ENCODE measurements around the gene PPP1R26.
A peak's percentile ranks its signal among the peaks of the same experiment; 100 is the strongest.
"Not testable (repeated sequence)": the region's sequence is repeated elsewhere in the genome, so short reads cannot be mapped to it uniquely, and the experiment has no call there.

Gene PPP1R26

DNA sequence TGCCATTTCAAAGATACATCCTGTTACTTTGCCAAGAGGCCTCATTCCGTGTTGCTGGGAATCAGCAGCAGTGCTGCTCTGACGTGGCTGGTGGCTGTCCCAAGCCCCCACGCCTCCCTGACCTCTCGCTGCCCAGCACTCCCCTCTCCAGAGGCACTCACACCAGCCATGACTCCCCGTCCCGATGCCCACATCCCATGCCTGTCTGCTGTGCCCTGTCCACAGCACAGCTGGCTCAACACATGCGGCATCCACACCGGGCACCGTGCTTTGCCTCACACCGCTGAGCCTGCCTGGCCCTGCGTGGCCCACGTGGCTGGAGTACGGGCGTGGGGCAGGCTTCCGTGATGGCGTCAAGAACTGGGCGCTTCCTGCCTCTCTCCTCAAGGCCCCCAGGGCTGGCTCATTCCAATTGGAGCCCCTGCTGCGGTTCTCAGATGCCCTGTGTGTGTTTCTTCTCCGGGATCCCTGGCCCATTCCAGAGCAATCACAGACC lies 33.8 kb downstream of the PPP1R26 start:
- intact Hi-C loops (cut with DNase I), result no loop called here
- peak in 6 of 42 donors; percentile 6 to 30 (median 13) for DNase-seq

DNA sequence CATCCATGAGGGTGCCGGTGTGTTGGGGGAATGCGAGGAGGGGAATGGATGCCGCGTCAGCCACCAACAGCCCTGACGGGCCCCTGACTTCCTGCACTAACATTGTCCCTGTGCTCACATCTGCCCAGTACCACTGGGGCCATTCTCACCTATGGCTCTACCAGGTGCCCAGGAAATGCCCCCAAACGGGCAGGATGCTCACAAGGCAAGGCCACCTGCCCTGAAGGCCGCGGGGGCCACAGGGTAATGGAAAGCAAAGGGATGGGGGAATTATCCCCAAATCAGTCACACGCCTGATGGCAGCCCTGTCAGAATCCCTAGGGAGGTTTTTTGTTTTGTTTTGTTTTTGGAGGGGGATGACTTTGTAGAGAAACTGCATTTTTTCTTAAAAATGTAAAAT lies 34.3 kb downstream of the PPP1R26 start:
- intact Hi-C loops (cut with DNase I), result not testable (repeated sequence)
- peak in 4 of 42 donors; percentile 4 to 9 (median 6) for DNase-seq

DNA sequence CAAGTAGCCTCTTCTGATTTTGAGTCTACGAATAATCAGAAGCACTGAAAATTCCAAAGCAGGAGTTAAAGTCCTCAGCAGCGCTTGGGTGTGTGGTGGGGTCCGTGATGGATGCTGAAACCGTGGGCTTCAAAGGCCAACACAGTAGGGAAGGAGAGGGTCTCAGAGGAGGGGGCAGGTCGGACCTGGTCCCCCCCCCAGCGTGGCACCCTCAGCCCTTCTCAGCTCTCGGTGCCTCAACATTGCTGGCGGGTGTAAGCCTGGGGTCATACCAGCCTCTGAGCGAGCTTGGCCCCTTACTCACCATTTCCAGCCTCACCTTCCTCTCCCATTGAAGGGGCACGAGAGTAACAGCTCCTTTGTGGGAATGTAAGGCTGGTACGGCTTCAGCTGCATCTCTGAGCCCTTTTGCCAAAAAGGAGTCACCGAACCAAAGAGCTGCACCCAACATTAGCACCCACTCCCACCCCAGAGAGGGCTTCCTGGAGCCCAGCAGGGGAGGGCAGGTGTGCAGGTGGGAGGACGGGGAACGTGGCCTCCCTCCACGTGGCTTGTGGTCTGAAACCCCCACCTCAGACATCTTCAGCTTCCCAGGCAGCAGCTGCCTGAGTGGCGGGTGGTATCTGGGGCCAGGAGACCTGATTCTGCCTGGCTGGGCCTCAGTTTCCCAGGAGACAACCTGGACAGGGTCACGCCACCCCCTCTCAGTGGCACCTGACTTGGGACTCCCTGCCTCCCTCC lies 34.9 kb downstream of the PPP1R26 start:
- peak in 8 of 42 donors; percentile 2 to 25 (median 10) for DNase-seq
- intact Hi-C loops (cut with DNase I), result no loop called here

DNA sequence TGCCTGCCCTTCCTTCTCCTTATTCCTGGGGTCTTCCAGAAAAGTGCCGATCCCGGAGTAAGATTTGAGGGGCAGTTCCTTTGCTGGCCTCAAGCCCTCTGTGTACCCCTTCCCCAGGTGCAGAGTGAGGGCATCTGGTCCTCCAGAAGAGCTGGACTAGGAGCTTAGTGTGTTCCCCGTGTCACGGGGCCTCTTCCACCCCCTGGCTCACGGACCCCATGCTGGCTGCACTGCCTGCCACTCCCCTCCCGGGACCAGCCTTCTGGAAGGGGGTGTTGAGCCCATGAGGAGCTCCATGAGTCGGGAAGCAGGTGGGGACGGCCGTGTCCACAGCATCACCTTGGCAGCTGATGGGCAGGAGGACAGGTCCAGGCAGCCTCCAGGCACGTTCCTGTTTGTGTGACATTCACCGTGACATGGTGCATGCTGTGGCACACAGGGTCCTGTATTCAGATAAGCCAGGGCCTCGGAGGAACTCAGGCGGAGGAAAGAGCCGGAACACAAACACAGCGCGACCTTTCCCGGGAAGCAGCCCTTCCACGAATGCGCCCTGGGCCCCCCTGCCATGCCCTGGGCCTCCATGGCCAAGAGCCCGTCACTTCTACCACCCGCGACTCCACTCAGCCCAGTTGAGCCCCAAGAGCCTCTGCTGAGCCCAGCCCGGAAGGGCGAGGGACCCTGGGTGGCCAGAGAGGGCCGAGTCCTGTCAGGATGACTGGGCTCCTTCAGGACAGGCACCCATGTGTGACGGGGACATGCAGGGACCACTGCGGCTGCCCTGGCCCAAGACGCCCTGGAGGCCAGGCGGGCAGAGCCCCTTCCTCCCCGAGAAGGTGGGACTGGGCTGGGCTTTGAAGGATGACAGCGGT lies 35.7 kb downstream of the PPP1R26 start:
- intact Hi-C loops (cut with DNase I), result no loop called here
- peak in 8 of 42 donors; percentile 5 to 36 (median 8) for DNase-seq

DNA sequence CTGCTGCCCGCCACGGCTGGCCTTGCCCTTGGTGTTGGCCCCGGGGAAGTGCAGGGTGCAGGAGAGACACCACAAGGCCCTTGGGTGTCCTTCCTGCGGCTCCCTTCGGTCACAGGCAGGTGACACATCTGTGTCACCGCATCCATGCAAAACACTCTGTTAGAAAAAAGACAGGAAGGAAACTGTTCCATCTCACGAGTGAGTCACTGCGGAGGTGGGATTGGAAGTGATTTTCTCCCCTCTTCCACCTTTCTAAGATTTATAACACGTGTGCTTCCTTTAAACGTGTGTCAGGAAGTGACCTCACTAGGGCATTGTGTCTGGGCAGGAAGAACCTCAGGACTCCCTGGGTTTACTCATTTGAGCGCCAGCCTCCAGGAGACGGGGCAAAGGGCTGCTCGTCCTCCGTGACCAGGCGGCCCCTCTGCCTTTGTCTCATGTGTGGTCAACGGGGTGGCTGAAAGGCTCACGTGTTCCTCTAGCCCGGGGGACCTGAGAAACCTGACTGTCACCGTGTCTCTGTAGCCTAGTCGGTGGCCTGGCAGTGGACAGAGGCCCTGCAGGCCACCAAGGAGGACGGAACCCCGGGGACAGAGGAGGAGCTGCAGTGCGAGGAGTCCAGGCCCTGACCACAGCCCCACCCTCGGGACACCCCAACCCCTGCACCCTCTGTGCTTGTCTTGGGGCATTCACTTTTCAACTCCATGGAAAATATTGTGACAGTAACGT lies 36.7 kb downstream of the PPP1R26 start:
- intact Hi-C loops (cut with DNase I), result no loop called here
- DNase-seq, result peak in 7 of 42 donors; percentile 1 to 23 (median 8)

DNA sequence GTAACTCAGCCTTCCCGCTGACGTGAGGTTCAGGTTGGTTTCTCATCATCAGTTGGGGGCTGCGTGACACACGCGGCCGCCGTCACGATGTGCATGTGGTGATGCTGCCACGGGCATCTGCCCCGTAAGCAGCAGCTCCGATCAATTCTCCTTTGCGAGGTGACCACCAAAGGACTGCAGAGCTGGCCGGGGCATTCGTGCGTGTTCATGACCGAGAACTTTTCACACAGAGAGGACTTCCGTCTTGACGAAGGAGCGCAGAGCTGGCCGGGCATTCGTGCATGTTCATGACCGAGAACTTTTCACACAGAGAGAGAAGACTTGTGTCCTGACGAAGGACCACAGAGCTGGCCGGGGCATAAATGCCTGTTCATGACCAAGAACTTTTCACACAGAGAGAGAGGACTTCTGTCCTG lies 37.8 kb downstream of the PPP1R26 start:
- peak in 8 of 42 donors; percentile 6 to 43 (median 18) for DNase-seq
- intact Hi-C loops (cut with DNase I), result no loop called here

DNA sequence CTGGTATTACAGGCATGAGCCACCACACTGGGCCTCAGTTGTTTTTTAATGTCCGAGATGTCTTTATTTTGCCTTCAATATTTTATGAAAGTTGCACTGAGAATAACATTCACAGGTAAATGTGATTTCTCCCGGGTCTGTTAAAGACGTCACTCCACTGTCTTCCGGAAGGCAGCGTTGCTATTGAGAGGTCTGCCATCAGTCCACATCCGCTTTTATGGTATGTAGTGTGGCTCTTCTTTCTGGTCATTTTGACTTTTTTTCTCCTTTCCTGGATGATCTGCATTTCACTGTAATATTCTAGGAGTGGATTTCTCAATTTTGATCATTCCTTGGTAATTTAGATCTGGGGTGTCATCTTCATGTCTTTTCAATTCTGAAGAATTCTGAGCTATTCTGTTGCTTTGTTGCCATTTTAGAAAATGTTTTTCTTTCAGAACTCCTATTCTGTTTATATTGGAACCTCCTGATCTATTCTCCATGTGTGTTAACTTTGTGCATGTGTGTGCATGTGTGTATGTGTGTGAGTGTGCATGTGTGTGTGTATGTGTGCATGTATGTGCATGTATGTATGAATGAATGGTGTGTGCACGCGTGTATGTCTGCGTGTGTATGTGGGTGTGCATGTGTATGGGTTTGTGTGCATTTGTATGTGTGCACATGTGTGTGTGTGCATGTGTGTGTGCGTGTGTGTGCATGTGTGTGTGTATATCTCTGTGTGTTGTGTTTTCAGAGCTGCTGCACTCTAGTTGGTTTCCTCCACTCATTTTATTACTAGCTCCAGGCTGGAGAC lies 39.8 kb downstream of the PPP1R26 start:
- peak in 5 of 42 donors; percentile 2 to 9 (median 6) for DNase-seq
- intact Hi-C loops (cut with DNase I), result no loop called here

DNA sequence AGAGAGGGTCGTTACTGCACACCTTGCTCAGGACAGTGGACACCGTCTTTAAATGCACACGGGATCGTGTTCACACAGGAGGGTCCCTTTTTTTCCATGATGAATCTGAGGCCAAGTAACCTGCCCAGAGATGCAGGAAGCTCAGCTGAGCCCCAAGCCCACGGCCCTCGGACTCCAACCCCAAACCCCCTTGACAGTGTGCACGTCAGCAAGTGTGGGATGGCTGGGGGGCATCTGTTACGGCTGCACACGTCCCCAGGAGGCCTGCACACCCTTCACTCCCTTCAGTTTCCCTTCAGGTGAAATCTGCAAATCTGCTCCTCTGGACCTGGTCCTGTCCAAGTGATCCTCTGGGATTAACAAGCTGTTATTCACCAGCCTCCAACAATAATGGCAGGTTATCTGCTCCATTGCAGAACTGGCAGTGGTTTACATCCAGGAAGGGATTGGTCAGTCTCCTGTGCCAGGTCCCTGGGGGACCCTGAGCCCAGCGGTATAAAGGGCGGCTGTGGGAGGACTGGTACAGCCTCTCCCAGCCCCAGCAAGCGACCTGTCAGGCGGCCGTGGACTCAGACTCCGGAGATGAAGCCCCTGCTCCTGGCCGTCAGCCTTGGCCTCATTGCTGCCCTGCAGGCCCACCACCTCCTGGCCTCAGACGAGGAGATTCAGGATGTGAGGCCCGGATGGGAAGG lies 41.5 kb downstream of the PPP1R26 start, which contains the start of gene LCN1:
LCN1 (plus strand) TSS at position 525 of the 692 bp plus-strand sequence; CDS start at position 583, 58 bp downstream.
- DNase-seq, result peak in 7 of 42 donors; percentile 0 to 13 (median 4)
- intact Hi-C loops (cut with DNase I), result no loop called here

DNA sequence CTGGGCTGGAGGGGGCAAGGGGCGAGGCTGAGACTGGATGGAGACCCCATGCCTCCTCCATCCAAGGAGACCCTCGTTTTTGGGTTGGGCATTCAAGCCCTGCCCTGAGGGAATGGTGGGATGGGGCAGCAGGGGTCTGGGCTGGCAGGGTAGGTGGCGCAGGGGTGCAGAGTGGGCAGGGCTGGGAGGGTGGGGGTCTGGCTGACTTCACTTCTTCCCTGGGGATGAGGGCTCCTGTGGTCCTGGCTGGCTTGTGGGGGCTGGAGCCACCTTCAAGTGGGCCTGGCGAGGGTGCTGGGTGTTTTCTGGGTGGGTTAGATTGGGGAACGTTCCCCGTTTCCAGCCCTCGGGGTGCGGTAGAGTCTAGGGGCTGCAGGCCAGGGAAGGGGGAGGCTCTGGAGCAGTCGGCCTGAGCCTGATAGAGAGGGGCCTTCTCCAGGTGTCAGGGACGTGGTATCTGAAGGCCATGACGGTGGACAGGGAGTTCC lies 42.1 kb downstream of the PPP1R26 start:
- DNase-seq, result peak in 3 of 42 donors; percentile 1 to 9 (median 8)
- intact Hi-C loops (cut with DNase I), result no loop called here

DNA sequence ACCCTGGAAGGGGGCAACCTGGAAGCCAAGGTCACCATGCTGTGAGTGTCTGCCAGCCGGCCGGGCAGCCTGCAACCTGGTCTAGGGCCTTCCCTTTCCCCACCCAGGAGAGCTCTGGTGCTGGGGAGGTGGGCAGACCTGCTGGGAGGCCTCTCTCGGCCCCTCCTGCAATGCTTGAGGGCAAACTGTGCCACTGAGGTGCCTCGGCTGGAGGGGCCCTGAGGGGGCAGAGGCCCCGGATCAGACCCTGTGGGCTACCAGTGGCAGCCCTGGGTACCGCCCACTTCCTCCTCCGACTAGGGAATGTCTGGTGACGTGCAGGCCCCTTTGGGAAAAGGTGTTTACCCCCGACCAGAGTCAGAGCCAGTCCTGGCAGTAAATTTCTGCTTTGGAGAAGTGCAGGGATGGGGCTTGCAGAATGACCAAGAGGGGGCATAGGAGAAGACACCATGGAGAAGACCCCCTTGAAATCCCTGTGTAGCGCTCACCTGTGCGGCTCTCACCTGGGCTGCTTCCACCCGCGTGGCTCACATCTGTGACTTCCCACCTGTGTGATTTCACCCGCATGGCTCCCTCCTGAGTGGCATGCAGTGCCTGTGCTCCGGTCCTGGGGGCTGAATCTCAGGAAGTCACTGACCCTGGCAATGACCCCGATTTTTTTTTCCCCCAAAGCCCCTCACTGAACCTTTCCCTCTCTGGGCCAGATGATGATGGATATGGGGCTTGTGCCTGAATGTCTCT lies 42.7 kb downstream of the PPP1R26 start:
- peak in 8 of 42 donors; percentile 2 to 22 (median 8) for DNase-seq
- intact Hi-C loops (cut with DNase I), result no loop called here

DNA sequence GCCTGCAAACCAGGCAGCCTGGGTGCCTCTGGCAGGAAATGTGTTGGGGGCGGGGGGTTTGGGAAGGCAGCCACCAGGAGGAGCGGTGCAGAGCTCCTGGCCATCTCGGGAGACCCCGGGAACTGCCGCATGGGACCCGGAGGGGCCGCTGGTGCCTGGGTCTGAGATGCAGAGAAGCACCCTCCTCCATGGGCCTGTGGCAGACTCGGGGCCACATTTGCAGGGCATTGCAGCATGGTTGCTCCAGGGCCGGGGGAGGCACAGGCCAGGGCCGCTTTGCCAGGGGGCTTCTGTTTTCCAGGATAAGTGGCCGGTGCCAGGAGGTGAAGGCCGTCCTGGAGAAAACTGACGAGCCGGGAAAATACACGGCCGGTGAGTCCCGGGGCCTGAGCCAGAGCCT lies 43.3 kb downstream of the PPP1R26 start:
- intact Hi-C loops (cut with DNase I), result no loop called here
- peak in 5 of 42 donors; percentile 4 to 28 (median 7) for DNase-seq

DNA sequence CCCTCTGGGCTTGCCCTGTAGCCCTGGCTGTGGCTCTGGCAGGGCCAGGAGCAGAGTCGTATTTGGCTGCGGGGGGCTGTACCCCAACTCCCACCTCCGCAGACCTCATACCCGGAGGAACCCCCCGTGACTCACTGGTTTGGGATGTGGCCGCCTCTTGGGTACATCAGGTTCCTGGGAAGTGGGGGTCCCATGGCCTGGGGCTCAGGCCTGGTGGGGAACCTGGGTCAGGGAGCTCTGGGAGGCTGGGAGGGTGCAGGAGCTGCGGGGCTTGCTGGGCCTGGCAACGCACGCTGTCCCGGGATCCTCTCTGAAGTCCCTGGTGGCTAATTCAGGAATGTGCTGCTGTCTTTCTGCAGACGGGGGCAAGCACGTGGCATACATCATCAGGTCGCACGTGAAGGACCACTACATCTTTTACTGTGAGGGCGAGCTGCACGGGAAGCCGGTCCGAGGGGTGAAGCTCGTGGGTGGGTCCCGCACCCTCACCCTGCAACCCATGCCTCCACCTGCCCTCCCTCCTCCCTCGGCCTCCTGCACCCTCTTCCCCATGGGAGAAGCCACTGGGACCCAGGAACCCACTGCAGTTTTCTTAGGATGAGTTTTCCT lies 44.0 kb downstream of the PPP1R26 start:
- DNase-seq, result peak in 7 of 42 donors; percentile 3 to 29 (median 12)
- intact Hi-C loops (cut with DNase I), result no loop called here

DNA sequence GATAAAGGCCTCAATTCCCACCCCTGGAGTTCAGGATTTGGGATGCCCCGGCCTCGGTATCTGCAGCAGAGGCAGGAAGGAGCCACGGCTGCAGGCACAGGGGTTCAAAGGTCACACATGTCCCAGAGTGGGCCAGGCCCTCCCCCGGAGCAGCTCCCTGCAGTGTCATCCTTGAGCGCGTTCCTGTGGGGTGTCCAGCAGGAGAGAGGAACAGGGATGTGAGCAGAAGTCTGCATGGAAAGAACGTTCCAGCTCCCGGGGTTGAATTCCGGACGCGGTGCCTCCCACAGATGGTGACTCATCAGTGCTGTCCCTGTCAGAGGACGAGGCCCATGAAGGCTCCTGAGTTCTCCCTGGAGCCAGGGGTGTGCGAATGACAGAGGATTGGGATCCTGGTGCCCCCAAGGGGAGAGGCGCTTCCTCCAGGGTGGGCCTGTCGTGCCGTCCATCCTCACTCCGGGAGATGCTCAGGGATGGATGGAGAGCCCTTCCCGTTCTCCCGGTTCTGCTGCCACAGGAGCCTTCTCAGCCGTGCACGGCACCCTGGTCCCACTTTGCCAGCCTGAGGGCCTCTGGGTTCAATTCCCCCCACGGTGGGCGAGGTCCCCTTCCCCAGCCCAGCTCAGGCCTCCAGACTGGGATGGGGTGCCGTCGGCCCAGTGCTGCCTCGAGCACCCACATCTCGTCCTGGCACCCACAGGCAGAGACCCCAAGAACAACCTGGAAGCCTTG lies 44.7 kb downstream of the PPP1R26 start:
- DNase-seq, result peak in 6 of 42 donors; percentile 6 to 29 (median 17)
- intact Hi-C loops (cut with DNase I), result no loop called here

DNA sequence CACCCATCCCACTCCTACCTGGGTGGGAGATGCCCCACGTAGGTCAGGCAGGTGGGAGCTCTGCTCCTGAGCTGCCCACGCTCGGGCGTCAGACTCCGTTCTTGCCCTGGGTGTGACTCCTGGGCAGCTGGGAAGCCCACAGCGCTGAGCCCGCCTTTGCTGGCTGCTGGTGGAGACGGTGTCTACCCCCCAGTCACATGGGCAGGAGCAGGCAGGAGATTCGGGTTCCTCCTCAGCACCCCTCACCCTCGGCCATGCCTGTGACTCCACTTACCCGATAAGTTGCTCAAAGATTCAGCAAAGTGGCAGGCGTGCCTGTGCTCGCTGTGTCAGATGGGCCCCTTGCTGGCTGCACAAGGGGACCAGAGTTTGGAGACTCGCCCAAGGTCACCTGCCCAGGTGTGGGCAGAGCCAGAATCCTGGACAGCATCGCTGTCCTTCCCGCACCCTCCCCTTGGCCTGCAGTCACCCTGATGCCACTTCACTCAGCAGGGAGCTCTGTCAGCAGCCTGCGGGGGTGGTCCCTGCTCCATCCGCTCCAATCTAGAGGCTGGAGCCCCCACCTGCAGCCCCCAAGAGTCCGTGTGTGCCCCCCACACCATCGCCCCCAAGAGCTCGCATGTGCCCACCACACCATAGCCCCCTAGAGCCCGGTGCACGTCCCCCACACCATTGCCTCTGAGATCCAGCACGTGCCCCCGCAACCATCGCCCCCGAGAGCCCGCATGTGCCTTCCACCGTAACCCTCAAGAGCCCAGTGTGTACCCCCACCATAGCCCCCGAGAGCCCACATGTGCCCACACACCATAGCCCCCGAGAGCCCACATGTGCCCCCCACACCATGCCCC lies 45.9 kb downstream of the PPP1R26 start:
- peak in 5 of 42 donors; percentile 8 to 38 (median 9) for DNase-seq
- intact Hi-C loops (cut with DNase I), result no loop called here

Measured in head of caudate nucleus (tissue), 42 donors.